ENCODE data around the gene CST1. TPM values are rescaled to one million over a fixed set of nuclear protein-coding genes. Genes with fewer than 3 reads are reported as not detected.

CST1 gene
- polyA plus RNA-seq, 1 of the 3 experiments (the other 2 are of a cell fraction): not detected

DNA sequence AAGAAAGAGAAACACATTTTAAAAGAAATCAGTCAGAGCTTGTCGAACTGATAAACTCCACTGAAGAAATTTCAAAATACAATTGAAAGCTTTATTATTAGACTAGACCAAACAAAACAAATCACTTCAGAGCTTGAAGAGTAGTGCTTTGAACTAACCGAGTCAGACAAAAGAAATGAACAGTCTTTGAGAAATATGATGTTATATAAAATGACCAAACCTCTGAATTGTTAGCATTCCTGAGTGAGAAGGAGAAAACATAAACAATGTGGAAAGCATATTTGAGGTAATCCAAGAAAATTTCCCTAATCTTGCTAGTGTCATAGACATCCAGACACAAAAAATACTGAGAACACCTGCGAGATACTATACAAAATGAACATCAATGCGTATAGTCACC is 48.7 kb downstream of the CST1 start:
- H3K27me3 ChIP-seq (ENCODE audit: insufficient read depth): peaks cover 11% of the 10 kb centered on the region; the same call in 1 of the 2 replicates
- no peak overlapping the region for H3K9ac ChIP-seq
- no peaks in the 10 kb centered on the region for H3K4me1 ChIP-seq (ENCODE audit: control insufficient read depth in 1 of 2, insufficient read depth in 2 of 2, low read depth in 1 of 2, low read length in 1 of 2)
- no peak overlapping the region for H3K4me2 ChIP-seq
- 8% methylated on average over 4 of the region's 4 CpGs for WGBS (ENCODE audit: low lambda C conversion rate)
- POLR2A ChIA-PET: no interaction called here
- H3F3A ChIP-seq (replicated peaks; ENCODE audit: insufficient read depth): no peaks in the 10 kb centered on the region
- no peaks in the 10 kb centered on the region for H3K36me3 ChIP-seq (replicated peaks in 1 of 2; ENCODE audit: control insufficient read depth in 1 of 2, insufficient read depth in 2 of 2, low read length in 1 of 2)
- H3K9me2 ChIP-seq: no peaks in the 10 kb centered on the region
- H2AFZ ChIP-seq (ENCODE audit: low read depth): no peak overlapping the region
- no peak for DNase-seq
- no peak overlapping the region for H3K27ac ChIP-seq (ENCODE audit: low read depth in 2 of 2, low read length in 1 of 2)
- H3K9me3 ChIP-seq: no peaks in the 10 kb centered on the region
- no peak overlapping the region for H3K4me3 ChIP-seq (ENCODE audit: low read depth in 2 of 2, low read length in 1 of 2)
- H3K79me2 ChIP-seq (ENCODE audit: insufficient read depth): no peaks in the 10 kb centered on the region
- CTCF ChIA-PET: interaction anchor here (2.0 kb wide), 1 partner anchor 34 kb away, joined by 5 read pairs; no protein-coding TSS in a partner anchor
- H4K20me1 ChIP-seq (ENCODE audit: insufficient read depth): no peaks in the 10 kb centered on the region
- TF ChIP-seq GATA2 (CRISPR knock-in tag; IDR thresholded peaks at IDR 0.05) (no peak), NRF1 (IDR thresholded peaks at IDR 0.05; ENCODE audit: low read depth, low read length) (no peak), MXI1 (IDR thresholded peaks at IDR 0.05; ENCODE audit: low read depth, low read length) (no peak), RCOR1 (IDR thresholded peaks at IDR 0.05; ENCODE audit: low read length) (no peak), FOSL2 (IDR thresholded peaks at IDR 0.05; ENCODE audit: borderline replicate concordance, low read depth) (no peak), RAD21 (IDR thresholded peaks at IDR 0.05; ENCODE audit: low read length) (no peak), EP300 (IDR thresholded peaks at IDR 0.05; ENCODE audit: borderline replicate concordance in 1 of 2, low read depth in 1 of 2, low read length in 1 of 2) (no peak), RFX5 (IDR thresholded peaks at IDR 0.05; ENCODE audit: low read length) (no peak), FOXM1 (IDR thresholded peaks at IDR 0.05; ENCODE audit: low read depth) (no peak), MEF2A (IDR thresholded peaks at IDR 0.05; ENCODE audit: borderline replicate concordance, low read depth) (no peak), TEAD4 (IDR thresholded peaks at IDR 0.05; ENCODE audit: borderline replicate concordance, insufficient read depth) (no peak), RXRA (IDR thresholded peaks at IDR 0.05; ENCODE audit: borderline replicate concordance, low read depth) (no peak), SIN3A (IDR thresholded peaks at IDR 0.05; ENCODE audit: borderline replicate concordance, low read depth, low read length) (no peak), TAF1 (IDR thresholded peaks at IDR 0.05; ENCODE audit: borderline replicate concordance, low read depth, low read length) (no peak), SMC3 (IDR thresholded peaks at IDR 0.05; ENCODE audit: low read depth, low read length) (no peak), GABPA (IDR thresholded peaks at IDR 0.05; ENCODE audit: low read depth) (no peak)
- TF ChIP-seq, protein P1, sequence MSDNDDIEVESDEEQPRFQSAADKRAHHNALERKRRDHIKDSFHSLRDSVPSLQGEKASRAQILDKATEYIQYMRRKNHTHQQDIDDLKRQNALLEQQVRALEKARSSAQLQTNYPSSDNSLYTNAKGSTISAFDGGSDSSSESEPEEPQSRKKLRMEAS (IDR thresholded peaks at IDR 0.05; ENCODE audit: low read depth): no peak
- TF ChIP-seq, protein P2, sequence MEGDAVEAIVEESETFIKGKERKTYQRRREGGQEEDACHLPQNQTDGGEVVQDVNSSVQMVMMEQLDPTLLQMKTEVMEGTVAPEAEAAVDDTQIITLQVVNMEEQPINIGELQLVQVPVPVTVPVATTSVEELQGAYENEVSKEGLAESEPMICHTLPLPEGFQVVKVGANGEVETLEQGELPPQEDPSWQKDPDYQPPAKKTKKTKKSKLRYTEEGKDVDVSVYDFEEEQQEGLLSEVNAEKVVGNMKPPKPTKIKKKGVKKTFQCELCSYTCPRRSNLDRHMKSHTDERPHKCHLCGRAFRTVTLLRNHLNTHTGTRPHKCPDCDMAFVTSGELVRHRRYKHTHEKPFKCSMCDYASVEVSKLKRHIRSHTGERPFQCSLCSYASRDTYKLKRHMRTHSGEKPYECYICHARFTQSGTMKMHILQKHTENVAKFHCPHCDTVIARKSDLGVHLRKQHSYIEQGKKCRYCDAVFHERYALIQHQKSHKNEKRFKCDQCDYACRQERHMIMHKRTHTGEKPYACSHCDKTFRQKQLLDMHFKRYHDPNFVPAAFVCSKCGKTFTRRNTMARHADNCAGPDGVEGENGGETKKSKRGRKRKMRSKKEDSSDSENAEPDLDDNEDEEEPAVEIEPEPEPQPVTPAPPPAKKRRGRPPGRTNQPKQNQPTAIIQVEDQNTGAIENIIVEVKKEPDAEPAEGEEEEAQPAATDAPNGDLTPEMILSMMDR (IDR thresholded peaks at IDR 0.05): no peak
- TF ChIP-seq, protein P3, sequence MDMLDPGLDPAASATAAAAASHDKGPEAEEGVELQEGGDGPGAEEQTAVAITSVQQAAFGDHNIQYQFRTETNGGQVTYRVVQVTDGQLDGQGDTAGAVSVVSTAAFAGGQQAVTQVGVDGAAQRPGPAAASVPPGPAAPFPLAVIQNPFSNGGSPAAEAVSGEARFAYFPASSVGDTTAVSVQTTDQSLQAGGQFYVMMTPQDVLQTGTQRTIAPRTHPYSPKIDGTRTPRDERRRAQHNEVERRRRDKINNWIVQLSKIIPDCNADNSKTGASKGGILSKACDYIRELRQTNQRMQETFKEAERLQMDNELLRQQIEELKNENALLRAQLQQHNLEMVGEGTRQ (IDR thresholded peaks at IDR 0.05; ENCODE audit: borderline replicate concordance, low read depth, low read length): no peak
- TF ChIP-seq, protein P4, sequence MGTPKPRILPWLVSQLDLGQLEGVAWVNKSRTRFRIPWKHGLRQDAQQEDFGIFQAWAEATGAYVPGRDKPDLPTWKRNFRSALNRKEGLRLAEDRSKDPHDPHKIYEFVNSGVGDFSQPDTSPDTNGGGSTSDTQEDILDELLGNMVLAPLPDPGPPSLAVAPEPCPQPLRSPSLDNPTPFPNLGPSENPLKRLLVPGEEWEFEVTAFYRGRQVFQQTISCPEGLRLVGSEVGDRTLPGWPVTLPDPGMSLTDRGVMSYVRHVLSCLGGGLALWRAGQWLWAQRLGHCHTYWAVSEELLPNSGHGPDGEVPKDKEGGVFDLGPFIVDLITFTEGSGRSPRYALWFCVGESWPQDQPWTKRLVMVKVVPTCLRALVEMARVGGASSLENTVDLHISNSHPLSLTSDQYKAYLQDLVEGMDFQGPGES (IDR thresholded peaks at IDR 0.05; ENCODE audit: low read depth, low read length): no peak

Measured in SK-N-SH (cell line).